Measurements from ENCODE around the gene IL11. TPM values are rescaled to one million over a fixed set of nuclear protein-coding genes. Genes with fewer than 3 reads are reported as not detected.

IL11 gene
- total RNA-seq, 1 donor from 2014 or later = not detected

DNA sequence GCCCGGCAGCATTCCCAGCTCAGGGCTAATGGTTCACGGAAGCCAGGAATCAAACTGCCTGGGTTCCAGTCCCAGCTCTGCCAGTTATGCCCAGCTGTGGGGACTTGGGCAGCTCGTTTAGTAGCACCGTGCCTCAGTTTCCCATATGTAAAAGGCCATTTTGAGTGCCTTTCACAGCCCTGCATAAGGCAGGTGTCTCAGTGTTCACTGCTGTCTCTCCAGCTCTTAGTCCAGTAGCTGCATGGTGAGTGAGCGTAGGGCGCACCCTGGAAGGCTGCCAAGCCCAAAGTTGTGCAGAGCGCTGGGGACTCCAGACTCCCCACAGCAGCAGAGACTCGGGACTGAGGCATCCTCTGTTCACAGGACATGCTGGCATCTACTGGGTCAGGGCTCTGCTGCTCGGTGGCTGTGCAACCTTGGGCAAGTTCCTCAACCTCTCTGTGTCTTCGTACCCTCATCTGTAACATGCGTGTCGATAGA is 21.0 kb upstream of the IL11 start:
- DNase-seq (ENCODE audit: low read depth in 2 of 2) = no peak

GRCh38 chr19:55390461-55390880 is 20.2 kb upstream of the IL11 start:
- DNase-seq (ENCODE audit: low read depth in 2 of 2) = no peak

DNA sequence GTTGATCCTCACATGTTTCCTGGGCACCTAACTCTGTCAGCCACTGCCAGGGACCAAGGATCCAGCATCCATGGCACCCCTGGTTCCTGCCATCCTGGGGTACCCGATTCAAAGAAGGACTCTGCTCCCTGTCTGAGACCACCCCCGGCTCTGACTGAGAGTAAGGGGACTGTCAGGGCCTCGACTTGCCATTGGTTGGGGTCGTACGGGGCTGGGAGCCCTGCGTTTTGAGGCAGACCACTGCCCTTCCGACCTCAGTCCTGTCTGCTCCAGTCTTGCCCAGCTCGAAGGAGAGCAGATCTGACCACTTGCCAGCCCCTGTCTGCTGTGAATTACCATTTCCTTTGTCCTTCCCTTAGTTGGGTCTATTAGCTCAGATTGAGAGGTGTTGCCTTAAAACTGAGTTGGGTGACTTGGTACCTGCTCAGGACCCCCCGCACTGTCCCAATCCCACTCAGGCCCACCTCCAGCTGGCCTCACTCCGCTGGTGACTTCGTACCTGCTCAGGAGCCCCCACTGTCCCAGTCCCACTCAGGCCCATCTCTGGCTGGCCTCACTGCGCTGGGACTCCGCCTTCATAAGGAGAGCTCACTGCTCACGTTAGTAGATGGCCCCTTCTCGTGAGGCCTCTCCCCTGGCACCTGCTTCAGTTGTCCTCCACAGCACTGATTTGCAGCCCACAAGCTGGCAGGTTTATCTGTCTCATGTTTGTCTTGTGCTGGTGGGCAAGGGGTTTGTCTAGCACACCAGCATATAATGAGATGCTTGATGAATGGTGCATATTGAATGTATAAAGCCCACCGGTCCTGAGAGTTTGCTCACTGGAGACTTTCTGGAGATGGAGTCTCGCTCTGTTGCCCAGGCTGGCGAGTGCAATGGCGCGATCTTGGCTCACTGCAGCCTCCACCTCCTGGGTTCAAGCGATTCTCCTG is 19.4 kb upstream of the IL11 start:
- DNase-seq (ENCODE audit: low read depth in 2 of 2) = no peak

DNA sequence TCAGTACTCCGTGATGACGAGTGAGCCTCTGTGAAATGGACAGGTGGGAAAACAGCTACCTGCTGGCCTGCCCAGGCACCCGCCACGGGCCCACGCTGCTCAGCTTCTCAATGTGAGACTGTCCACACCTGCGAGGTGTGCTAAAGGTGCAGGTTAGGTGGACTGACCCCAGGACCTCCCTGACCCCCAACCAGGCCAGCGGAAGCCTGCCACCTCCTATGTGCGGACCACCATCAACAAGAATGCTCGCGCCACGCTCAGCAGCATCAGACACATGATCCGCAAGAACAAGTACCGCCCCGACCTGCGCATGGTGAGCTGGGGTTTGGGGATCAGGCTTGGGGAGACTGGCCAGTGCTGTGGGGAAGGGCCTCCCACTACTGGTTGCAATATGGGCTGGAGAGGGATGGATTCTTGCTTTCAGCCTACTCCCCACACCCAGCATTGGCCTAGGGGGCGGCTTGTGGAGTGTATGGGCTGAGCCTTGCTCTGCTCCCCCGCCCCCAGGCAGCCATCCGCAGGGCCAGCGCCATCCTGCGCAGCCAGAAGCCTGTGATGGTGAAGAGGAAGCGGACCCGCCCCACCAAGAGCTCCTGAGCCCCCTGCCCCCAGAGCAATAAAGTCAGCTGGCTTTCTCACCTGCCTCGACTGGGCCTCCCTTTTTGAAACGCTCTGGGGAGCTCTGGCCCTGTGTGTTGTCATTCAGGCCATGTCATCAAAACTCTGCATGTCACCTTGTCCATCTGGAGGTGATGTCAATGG is 17.7 kb upstream of the IL11 start:
- no peak for DNase-seq (ENCODE audit: low read depth in 2 of 2)

DNA sequence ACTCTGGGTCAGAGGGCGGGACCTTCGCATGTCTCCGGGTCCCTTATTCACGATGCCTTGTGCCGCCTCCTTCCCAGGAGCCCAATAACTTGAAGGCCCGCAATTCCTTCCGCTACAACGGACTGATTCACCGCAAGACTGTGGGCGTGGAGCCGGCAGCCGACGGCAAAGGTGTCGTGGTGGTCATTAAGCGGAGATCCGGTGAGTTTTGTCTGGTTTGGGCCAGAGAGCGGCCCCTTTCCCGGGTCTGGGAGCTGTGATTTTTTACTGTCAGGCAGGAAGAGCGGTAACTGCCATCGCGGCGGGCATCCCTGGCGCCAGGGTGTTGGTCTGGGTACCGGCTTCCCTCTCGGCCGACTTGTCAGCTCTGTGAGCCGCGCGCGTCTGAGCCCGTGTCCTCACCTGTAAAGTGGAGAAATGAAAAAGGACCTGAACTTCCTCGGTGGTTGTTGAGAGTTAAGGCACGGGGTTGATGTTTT is 16.3 kb upstream of the IL11 start:
- no peak for DNase-seq (ENCODE audit: low read depth in 2 of 2)

DNA sequence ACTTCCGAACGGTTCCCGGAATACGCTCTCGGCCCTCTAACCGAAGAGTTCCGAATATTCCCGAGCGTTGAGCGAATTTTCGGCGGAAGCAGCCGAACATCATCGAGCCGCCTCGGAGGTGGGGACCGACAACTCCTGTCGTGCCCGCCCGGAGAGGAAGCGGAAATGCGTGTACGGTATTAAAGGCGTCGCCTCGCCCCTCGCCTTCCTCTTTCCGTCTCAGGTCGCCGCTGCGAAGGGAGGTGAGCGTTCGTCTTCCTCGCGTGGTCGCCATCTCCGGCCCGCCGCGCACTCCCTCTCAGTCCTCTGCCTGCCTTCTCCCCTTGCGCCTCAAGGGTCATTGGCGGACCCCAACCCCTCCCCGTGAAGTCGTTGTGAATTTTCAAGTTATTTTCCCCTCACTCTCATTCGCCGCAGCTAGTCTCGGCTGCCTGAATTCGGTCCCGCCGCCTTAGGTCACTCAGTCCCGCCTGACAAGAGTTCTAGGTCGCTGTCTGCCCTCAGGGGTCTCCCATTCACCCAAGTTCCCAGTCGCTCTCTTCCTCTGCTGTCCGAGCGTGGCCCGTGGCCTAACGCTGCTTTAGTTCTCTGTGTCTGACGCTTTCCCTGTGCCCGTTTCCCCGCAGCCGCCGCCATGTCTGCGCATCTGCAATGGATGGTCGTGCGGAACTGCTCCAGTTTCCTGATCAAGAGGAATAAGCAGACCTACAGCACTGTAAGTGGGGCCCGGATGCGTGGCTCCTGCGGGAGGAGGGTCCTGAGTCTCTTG is 15.6 kb upstream of the IL11 start, which contains the start of gene RPL28:
TSS of gene RPL28 (plus strand) at position 209 of the 769 bp plus-strand sequence. CDS start at position 635, 426 bp downstream.
- DNase-seq (ENCODE audit: low read depth in 2 of 2) = peak; percentile 98 to 99

DNA sequence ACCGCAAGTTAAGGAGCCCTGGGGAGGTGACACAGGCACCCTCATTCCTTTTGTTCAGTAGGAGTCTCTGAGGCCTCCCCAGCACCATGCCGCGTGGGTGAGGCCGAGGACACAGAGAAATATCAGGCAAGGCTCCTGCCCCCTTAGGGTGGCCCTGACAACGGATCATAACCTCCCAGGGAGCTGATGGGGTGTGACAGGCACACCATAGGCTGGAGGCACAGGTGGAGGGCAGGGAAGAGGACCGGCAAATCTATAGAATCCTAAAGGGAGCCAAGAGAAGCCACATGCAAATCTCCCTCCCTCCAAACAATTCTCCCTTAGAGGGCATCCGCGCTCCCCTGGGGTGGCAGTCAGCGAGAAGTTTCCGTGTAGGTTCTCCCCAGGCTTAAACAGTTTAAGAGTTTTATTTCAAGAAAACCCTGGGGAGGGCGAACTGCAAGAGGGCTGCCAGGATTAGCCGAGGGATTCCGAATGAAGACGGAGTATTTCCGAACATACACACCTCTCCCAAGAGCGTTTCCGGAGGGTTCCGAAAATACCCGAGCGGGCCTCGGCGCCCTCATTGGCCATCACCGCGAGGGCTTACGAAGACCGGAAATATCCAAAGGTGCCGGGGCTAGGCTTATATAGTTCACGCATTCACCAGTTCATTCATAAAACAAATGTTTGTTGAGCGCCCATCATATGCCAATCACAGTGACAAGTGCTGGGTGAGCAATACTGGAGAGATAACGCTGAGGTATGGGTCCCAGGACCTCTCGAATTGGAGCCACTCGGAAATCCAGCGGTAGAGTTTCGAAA is 14.9 kb upstream of the IL11 start:
- peak; percentile 93 to 95 for DNase-seq (ENCODE audit: low read depth in 2 of 2)

DNA sequence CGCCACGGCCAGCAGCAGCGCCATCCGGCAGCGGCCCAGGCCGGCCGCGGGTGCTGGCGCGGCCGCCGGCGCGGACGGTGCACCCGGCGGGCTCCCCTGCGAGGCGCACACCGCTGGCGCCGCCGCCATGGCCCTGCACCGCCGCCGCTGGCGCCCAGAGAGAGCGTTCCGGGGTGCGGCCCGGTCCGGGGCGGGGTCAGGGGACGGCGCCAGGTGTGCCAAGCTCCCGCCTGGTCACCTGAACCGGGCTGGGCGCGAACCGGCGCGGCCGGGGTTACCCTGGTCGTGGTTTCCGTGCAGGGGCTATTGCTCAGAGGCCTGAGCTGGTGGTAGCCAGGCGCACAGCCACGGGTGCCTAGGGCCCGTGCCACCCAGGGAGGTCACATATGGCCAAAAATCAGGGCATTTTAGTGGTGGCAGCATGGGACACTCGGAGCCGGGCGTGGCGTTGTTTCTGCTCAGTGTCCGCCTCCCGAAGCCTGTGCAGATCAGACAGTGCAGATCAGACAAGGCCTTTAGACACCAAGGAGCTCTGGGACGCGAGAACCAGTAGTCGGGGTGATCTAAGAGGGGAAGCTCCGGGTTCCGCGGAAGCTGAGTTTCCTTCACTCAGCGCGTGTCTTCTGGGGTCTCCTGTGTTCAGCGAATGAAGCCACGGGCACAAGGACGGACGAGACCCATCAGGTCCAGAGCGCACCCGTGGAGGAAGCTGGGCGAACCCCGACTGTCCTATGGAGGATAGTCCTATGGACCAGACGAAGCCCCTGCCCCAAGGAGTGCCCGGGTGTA is 14.1 kb upstream of the IL11 start, which contains the start of gene TMEM238:
TSS of gene TMEM238 (minus strand) at position 162 of the 789 bp plus-strand sequence. CDS start at position 129, 33 bp downstream.
- DNase-seq (ENCODE audit: low read depth in 2 of 2) = no peak

DNA sequence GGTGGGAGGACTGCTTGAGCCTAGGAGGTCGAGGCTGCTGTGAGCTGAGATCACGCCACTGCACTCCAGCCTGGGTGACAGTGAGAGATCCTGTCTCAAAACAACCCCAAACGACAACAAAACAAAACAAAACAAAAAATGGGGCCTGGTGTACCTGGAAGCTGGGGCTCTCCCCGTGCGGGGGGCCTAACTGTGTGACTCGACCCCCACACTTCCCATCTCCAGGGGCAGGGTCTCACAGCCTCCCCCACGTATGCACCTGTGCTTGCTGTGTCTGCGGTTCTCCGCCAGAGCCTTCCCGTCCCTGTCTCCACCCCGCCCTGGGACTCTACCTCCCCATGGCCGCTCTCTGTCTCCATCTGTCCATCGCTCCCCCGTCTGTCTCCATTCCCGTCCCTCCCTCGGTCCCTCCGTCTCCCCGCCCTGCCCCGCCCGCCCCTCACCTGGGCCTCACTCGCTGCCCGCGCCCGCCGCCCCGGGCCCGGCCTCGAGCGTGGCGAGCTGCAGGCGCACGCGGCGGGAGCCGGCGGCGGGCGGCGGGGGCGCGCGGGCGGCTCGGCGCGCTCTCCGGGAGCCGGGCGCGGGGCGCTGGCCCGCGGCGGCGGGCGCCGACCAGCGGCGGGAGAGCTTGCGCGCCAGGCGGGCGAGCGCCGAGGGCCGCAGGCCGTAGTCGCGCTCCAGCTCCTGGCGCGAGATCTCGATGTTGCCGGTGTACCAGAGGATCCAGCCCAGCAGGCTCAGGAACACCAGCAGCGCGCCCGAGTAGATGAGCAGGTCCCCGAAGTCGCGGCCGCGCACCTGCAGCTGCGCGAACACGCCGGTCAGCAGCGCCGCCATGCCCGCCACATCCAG is 13.2 kb upstream of the IL11 start:
- DNase-seq (ENCODE audit: low read depth in 2 of 2) = peak; percentile 77 to 86

- DNase-seq (ENCODE audit: low read depth in 2 of 2) = no peak
Observed at GRCh38 chr19:55382522-55383054, 12.3 kb upstream of the IL11 start.

GRCh38 chr19:55382013-55382412 is 11.8 kb upstream of the IL11 start:
- DNase-seq (ENCODE audit: low read depth in 2 of 2) = no peak

GRCh38 chr19:55379174-55379573 is 8.9 kb upstream of the IL11 start:
- DNase-seq (ENCODE audit: low read depth in 2 of 2) = no peak

GRCh38 chr19:55377356-55378131 is 7.3 kb upstream of the IL11 start:
- DNase-seq (ENCODE audit: low read depth in 2 of 2) = no peak

GRCh38 chr19:55376241-55376933 is 6.1 kb upstream of the IL11 start, which contains the start of gene TMEM190:
TSS of gene TMEM190 (plus strand) at chr19:55376826. CDS start at chr19:55376854, 28 bp downstream.
- DNase-seq (ENCODE audit: low read depth in 2 of 2) = no peak

- no peak for DNase-seq (ENCODE audit: low read depth in 2 of 2)
Observed at GRCh38 chr19:55373993-55374757, 3.9 kb upstream of the IL11 start.

Data from lung microvascular endothelial cell (primary cell).